ENCODE data around the gene DNAJC17.

- TF ChIP-seq CTCF (IDR thresholded peaks at IDR 0.05; ENCODE audit: low read length) (no peak), EZH2 (IDR thresholded peaks at IDR 0.05; ENCODE audit: borderline replicate concordance, low read length) (no peak)
These were observed 21.8 kb upstream of the DNAJC17 start for GRCh38 chr15:40829115-40829514.

Measured in OCI-LY1 (cell line).